ENCODE results near the gene IQCE.

DNA sequence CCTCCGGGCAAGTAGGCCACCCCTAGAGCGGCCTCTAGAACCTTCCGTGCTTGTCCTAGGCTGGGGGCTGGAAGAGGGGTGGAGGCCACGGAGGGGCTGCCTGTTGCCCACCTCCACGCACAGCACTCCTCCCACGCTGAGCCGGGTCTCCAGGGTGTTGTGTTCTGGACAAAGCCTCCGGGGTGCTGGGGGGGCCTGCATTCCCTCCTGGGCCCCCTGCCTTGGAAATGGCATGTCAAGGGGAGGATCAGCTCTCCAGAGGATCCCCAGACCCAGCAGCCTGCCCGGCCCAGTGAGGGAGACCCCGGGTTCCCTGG, 64.9 kb downstream of the IQCE start:
- TF ChIP-seq, protein P1, sequence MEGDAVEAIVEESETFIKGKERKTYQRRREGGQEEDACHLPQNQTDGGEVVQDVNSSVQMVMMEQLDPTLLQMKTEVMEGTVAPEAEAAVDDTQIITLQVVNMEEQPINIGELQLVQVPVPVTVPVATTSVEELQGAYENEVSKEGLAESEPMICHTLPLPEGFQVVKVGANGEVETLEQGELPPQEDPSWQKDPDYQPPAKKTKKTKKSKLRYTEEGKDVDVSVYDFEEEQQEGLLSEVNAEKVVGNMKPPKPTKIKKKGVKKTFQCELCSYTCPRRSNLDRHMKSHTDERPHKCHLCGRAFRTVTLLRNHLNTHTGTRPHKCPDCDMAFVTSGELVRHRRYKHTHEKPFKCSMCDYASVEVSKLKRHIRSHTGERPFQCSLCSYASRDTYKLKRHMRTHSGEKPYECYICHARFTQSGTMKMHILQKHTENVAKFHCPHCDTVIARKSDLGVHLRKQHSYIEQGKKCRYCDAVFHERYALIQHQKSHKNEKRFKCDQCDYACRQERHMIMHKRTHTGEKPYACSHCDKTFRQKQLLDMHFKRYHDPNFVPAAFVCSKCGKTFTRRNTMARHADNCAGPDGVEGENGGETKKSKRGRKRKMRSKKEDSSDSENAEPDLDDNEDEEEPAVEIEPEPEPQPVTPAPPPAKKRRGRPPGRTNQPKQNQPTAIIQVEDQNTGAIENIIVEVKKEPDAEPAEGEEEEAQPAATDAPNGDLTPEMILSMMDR (IDR thresholded peaks at IDR 0.05): no peak
- TF ChIP-seq POLR2A (IDR thresholded peaks at IDR 0.05): no peak
